ENCODE measurements around the gene ANXA5.

- TF ChIP-seq CTCF (IDR thresholded peaks at IDR 0.05) (no peak), POLR2A (IDR thresholded peaks at IDR 0.05) (no peak)
Measured at GRCh38 chr4:121688701-121689100, 8.1 kb downstream of the ANXA5 start.
